HG03378 (cell line): Measurements from ENCODE around the gene DYNC2LI1.

Source experiments
- ATAC-seq: cut with Tn5 transposase; IDR thresholded peaks from one replicate; pipeline ENCODE4 v1.9.1; 2021; ENCODE audit warnings: mild to moderate bottlenecking, moderate library complexity; ENCODE audit not compliant: unreplicated experiment

The DYNC2LI1 gene

DNA sequence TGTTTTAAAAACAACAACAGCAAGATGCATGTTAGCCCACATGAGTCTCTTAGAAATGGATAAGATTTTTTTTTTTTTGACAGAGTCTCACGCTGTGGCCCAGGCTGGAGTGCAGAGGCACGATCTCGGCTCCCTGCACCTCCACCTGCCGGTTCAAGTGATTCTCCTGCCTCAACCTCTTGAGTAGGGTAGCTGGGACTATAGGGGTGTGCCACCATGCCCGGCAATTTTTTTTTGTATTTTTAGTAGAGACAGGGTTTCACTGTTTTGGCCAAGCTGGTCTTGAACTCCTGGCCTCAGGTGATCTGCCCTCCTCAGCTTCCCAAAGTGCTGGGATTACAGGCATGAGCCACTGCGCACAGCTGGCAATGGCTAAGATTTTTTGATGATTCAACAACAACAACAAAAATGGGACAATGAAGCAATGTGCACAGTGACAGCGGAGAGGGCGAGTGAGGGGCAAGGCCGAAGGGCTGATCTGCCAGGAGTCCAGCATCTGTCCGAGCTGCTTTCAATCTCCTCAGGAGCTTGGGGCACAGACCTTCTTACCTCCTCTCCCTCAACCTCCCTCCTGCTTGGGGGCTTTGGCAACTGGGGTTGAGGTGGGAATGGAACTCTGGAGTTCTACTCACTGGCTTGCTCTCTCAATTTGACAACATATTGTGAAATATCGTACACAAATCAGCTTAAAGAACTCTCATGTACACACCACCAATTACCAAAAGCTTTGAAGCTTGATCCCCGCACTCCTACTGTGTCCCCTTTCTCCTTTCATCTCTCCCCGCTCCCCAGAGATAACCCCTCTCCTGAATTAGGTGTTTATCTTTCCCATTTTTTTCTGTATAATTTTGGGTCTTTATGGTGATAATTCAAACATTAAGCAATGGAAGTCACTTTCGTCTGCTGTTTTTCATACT lies 68.4 kb downstream of the DYNC2LI1 start:
- no peak for ATAC-seq

- no peak for ATAC-seq
Observed at GRCh38 chr2:43842866-43843226, 69.0 kb downstream of the DYNC2LI1 start.

- no peak for ATAC-seq
Observed at GRCh38 chr2:43845181-43845580, 71.3 kb downstream of the DYNC2LI1 start.

GRCh38 chr2:43846140-43846793 lies 72.4 kb downstream of the DYNC2LI1 start:
- no peak for ATAC-seq

- no peak for ATAC-seq
Observed at GRCh38 chr2:43848214-43848613, 74.4 kb downstream of the DYNC2LI1 start.

GRCh38 chr2:43851011-43851980 lies 77.5 kb downstream of the DYNC2LI1 start:
- no peak for ATAC-seq

- no peak for ATAC-seq
Observed at GRCh38 chr2:43852196-43852730, 78.4 kb downstream of the DYNC2LI1 start.

DNA sequence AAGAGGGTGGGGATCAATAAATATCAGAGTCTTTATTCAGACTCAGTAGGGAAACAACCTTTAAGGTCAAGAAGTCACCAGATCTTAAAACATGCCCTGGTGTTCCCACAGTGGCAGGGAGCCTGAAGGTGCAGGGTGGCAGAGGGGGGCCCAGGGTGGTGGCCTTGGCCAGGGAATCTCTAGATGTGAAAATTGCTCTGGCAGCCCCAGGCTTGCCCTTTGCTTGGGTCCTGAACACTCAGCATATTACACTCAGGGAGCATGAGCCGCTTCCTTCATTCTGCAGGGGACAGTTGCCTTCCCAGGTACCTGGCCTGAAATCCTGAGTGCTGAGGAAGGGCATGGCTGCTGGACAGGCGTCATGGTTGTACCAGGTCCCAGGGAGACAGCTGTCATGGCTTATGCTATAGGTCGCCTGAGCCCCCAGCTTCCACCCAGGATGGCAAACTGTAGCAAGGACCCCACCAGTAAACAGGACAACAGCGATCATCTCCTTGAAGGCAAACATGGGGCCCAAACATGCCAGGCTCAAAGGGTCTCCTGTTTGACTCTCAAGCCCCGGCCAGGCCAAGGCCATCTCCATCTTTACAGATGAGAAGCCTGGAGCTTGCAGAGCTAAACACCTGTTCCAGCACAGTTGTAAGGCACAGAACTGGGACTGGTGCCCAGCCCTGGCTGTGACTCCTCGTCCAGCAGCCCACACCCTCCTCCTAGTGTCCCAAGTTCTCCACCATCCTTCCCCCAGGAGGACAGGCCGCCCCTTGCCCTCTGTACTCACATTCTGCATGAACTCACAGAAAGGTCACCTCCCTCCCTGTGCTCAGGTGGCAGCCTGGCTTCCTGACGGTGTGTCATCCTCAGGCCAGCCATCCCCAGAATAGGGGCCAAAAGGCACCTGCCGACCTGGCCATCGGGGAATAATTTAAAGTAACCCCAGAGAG lies 79.6 kb downstream of the DYNC2LI1 start:
- no peak for ATAC-seq

GRCh38 chr2:43854671-43855070 lies 80.8 kb downstream of the DYNC2LI1 start:
- ATAC-seq, result no peak

- ATAC-seq, result no peak
Observed at GRCh38 chr2:43855292-43855691, 81.5 kb downstream of the DYNC2LI1 start.
